NOMO-1 (cell line): Measurements from ENCODE around the gene LRP3.

Source experiments
- DNase-seq, 2 experiments: peaks; one replicate each; lab custom pipeline; 2025; ENCODE audit not compliant: unreplicated experiment in 2 of 2; lab: John Stamatoyannopoulos, UW

LRP3 gene

DNA sequence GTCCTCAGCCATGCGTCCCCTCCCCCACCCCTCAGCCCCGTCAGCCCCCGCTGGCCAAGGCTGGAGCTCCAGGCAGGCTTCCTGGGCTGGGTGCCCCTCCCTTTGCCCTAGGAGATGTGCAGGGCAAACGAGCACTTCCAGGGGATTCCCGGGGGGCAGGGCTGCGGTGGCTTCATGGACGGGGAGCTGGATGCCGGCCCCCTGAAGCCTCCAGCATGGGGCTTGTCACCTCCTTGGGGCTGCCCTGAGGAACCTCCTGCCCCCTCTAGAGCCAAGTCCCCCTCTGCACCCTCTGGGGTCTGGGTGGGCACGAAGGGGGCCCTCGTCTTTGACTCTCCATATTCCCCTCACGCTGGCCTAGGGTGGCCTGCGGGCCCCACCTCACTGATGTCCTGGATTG is 56.9 kb downstream of the LRP3 start:
- DNase-seq: no peak

- DNase-seq: no peak
Observed at GRCh38 chr19:33251526-33252090, 57.5 kb downstream of the LRP3 start.

GRCh38 chr19:33252418-33252962 is 58.4 kb downstream of the LRP3 start:
- no peak for DNase-seq

DNA sequence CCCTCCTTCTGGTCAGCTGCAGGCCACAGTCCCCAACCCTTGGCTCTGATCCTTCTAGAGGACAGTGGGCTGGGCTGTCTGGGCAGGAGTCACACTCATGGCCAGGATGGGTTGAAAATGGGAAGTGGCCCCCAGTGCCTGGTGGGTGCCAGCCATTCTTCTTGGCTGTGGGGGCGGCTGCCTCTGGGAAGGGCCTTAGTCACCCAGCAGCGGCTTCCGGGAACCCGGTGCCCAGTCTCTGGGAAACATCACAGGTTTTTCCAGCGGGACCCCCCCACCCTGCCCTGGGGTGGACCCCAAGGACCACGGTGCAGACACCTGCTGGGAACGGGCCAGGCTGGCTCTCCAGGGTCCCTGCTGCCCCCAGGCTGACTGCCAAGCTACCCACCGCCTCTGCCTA is 58.8 kb downstream of the LRP3 start:
- no peak for DNase-seq

DNA sequence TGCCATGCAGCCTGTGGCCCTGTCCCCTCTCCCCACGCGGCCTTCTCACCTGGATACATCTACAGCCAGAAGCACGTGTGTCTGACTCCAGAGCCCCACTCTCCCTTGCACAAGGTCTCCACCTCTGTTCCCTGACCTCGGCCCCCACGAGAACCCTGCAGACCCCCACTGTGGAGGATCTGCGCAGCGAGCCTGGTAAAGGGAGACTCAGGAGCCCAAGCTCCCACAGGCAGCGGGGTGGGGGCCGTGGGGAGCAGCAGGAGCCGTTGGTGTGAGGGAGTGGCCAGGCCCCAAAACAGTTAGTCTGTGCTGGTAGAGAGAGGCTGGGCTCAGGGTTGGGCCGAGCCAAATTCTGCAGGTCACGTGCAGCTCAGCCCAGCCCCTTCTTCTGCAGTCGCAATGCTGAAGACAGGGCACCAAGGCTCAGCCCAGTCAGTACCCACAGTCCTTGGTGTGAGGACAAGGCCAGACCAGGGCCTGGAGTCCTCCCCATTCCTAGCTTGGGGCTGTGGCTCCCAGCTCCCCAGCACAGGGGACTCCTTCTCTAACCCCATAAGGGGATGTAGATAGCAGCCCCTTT is 60.2 kb downstream of the LRP3 start:
- DNase-seq: peak; percentile 66 to 70

GRCh38 chr19:33255781-33256180 is 61.7 kb downstream of the LRP3 start:
- no peak for DNase-seq

DNA sequence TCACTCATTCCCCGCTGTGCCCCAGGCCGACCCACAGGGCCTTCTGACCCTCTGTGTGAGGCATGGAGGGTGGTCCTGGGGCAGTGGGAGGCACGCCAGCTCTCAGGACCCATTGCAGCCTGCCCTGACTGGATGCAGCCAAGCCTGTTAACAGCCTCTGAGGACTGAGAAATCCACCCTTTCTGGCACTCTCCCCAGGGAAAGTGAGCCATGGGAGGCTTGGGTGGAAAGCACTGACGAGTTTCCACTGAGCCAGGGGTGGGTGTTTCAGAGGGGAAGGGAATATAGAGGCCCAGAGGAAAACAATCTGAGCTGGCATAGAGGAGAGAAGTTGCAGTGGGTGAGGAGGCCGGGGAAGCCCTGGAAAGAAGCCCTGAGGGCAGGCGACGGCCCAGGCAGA is 62.1 kb downstream of the LRP3 start:
- no peak for DNase-seq

- DNase-seq: no peak
Observed at GRCh38 chr19:33257828-33258227, 63.7 kb downstream of the LRP3 start.
